ENCODE data around the gene ORAI3.
"Not testable (repeated sequence)": the region's sequence is repeated elsewhere in the genome, so short reads cannot be mapped to it uniquely, and the experiment has no call there.

The ORAI3 gene

DNA sequence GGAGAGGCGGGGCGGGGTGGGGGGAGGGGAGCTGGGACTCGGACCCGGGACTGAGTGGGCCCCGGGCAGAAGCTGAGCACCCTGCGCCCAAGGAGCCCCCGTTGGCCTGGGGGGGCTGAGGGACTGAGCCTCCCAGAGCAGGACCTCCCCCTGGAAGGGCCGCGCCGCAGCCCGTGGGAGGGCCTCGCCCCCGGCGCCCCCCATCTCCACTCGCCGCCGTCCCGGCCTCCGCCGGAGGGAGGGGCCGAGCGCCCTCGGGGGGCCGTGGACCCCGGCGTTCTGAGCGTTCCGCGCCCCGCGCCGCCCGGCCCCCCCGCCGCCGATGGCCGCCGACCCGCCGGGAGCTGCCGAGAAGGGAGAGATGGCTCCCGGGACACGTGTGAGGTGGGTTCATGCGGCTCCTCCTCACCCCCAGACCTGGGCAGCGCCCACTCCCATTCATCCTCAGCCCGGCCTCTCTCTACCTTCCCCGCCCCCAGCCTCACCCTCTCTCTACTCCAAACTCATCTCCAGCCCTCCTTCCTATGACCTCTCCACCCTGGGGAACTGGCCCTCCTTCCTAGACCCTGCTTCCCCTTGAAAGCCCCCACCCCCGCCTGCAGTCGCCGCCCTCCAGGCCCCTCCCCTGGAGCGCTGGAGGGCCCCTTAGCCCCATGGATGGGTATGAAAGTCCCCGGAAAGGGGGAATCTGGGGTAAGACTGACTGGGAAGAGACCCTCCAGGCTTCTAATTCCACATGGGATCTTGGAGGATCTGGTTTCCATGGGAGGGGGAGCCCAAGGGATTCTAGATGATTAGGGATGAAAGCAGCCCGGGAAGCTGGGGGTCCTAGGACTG lies 24.6 kb upstream of the ORAI3 start:
- peak in 1 of 2 experiments; percentile 26 for DNase-seq

- DNase-seq = no peak
Observed at GRCh38 chr16:30924913-30925631, 23.8 kb upstream of the ORAI3 start.

- DNase-seq = no peak
Observed at GRCh38 chr16:30925632-30925987, 23.3 kb upstream of the ORAI3 start.

- DNase-seq = no peak
Observed at GRCh38 chr16:30925995-30926811, 22.7 kb upstream of the ORAI3 start.

DNA sequence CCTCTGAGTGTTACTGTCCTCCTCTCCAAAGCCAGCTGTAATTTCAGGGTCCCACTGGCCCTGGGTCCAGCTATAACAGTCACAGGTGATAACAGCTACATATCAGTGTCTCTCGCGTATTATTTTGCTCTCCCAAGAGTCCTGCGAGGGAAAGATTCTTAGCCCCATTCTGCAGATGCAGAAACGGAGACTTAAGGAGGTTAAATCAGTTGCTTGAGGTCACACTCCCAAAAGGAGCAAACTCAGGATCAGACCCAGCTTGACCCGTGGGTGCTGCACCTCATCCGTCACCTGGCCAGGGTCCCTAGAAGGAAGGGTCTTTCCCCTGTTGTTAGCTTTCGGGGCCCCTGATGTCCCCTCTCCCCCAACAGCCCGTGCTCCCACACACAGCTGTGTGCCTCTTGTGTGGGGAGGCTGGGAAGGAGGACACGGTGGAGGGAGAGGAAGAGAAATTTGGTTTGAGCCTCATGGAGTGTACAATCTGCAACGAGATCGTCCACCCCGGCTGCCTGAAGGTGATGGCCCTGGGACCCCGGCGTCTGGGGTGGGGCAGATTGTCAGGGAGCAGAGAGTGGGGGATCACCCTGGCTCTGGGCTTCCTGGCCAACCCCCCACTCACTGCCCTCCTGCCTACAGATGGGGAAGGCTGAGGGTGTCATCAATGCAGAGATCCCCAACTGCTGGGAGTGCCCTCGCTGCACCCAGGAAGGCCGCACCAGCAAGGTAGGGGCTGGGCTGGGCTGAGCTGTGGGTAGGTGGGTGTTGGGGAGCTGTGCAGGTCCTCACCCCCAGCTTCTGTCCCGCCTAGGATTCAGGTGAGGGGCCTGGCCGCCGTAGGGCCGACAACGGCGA lies 21.7 kb upstream of the ORAI3 start:
- DNase-seq = peak in 1 of 2 experiments; percentile 41

- peak; percentile 96 to 97 for DNase-seq
Observed at GRCh38 chr16:30927789-30928378, 21.0 kb upstream of the ORAI3 start.

GRCh38 chr16:30928390-30928789 lies 20.5 kb upstream of the ORAI3 start:
- no peak for DNase-seq

DNA sequence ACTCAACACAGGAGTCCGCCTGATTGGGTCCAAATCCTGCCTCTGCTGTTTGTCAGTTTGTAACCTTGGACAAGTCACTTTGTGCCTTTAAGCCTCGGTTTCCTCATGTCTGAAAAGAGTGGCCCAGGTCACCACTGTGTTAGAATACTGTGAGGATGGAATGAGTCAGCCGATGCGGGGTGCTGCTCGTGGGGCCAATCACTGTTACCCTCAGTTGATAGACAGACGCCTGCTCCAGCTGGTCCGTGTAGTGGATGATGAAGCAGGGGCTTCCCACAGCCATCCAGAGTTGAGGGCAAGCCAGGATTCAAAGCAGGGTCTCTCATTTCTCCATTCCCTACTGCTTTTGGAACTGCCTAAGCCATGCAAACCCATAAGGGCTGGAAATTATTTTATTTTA lies 19.7 kb upstream of the ORAI3 start:
- DNase-seq = no peak

DNA sequence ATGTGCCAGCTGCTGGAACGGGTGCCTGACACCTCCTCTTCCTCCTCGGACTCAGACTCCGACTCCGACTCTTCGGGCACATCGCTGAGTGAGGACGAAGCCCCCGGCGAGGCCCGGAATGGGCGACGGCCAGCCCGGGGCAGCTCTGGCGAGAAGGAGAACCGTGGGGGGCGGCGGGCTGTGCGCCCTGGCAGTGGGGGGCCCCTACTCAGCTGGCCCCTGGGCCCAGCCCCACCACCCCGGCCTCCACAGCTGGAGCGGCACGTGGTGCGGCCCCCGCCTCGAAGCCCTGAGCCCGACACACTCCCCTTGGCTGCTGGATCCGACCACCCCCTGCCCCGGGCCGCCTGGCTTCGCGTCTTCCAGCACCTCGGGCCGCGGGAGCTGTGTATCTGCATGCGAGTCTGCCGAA lies 18.7 kb upstream of the ORAI3 start:
- DNase-seq = no peak

GRCh38 chr16:30931068-30931650 lies 17.7 kb upstream of the ORAI3 start:
- DNase-seq = no peak

DNA sequence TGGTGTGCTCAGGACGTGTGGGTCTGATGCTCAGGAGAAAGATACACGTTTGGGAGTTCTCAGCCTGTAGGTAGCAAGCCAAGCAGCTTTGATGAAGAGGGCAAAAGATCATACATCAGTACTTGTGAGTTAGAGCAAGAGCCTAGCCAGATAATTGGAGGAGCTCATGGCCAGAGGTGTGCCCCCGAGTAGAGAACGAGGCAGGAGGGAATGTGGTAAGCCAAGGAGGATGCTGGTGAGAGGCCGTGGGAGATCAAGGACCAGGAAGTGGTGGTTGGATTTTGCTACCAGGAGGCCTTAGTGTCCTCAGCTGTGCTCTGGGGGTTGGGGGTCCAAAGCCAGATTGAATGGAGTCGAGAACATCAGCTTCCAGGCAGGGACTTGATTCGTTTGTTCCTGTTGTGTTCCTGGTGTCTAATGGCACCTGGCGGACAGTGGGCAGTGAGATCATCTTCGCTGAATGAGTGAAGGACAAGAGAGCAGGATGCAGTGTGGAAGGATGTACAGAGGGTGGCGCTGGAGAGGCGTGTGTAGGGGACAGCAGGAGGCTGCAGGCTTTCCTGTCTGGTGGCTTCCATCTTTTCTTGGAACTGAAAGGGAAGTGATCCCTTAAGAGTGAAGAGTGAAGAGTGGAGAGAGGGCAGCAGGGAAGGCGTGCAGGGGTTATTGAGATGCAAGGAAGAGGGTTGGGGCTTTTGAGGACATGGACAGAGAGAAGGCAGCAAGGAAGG lies 13.9 kb upstream of the ORAI3 start:
- peak in 1 of 2 experiments; percentile 40 for DNase-seq

GRCh38 chr16:30937692-30938091 lies 11.2 kb upstream of the ORAI3 start:
- no peak for DNase-seq

DNA sequence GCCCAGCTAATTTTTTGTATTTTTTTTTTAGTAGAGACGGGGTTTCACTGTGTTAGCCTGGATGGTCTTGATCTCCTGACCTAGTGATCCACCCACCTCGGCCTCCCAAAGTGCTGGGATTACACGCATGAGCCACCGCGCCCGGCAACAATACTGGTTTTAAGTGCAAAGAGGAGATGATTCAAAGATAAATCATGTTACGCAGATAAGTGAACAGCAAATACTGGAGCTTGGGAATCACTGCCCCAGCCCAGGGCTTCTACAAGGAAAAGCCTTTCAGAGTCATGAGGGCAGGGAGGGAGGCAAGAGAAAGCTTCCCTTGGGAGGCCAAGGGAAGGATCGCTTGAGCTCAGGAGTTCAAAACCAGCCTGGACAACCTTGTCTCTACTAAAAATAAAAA lies 9.3 kb upstream of the ORAI3 start:
- DNase-seq = not testable (repeated sequence)

DNA sequence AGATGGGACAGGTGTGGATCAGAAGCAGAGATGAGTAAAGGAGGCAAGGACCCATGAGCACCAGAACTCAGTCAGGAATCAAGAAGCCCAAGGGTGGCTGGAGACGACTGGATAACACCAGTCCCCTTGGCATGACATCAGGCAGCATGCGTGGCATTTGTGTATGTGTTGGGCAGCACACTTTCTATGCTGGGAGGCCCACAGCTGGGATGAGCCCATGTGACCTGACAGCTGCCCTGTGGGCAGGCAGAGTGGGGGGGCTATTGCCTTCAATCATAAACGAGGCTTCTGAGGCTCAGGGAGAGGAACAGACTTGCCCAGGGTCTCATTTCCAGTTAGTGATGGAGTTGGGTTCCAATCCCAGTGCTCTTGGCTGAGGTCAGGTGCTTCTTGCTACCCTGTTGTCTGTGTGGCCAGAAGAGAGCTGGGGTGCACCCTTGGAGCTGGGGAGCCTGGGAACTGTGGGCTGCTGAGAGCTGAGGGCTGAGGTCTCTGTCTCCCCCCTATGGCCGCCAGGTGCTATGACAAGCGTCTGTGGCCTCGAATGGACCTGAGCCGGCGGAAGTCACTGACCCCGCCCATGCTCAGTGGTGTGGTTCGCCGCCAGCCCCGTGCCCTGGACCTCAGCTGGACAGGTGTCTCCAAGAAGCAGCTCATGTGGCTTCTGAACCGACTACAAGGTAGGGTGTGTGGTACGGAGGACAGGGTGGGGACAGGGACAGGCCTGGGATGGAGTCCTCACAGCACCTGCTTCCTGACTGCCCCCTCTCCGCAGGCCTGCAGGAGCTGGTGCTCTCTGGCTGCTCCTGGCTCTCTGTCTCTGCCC lies 7.1 kb upstream of the ORAI3 start:
- peak in 1 of 2 experiments; percentile 74 for DNase-seq

DNA sequence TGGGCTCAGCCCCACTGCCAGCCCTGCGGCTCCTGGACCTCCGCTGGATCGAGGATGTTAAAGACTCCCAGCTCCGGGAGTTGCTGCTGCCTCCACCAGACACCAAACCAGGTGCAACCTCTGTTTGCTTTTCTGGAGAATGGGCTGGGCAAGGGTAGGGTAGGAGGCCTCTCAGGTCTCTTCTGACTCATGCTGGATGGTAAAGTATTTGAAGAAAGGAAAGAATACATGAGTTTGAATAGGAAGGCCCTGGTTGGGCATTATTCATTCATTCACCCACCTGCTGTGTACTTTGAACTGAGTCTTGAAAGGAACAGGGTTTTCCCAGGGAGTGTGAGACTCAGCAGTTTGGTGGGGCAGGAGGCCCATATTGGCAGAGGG lies 6.5 kb upstream of the ORAI3 start:
- DNase-seq = no peak

GRCh38 chr16:30944352-30944751 lies 4.5 kb upstream of the ORAI3 start:
- DNase-seq = no peak

- DNase-seq = no peak
Observed at GRCh38 chr16:30946671-30947540, 2.0 kb upstream of the ORAI3 start.

DNA sequence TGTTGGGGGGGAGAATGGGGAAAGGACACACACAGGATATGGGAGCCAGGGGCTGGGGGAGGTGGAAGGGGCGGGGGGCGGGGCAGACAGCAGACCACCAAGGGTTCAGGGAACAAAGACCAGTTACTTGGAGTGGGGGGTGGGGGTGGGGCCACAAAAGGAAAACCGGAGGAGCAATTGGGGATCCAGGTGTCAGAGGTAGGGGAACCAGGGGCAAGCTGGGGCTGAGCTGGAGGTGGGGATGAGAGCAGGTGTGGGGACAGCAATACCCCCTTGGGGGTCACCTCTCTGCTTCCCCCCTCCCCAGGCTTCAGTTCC lies 1.4 kb upstream of the ORAI3 start:
- DNase-seq = no peak

Measured in NCI-H526 (cell line).